HG03139 (cell line): ENCODE data around the gene CUX1.
"Not testable (repeated sequence)": the region's sequence is repeated elsewhere in the genome, so short reads cannot be mapped to it uniquely, and the experiment has no call there.

ENCODE experiments used
- ATAC-seq: cut with Tn5 transposase; IDR thresholded peaks from one replicate; pipeline ENCODE4 v1.9.1; 2021; ENCODE audit not compliant: unreplicated experiment

Gene CUX1

GRCh38 chr7:101998906-101999240, 181.4 kb downstream of the CUX1 start:
- no peak for ATAC-seq

- ATAC-seq: no peak
Observed at GRCh38 chr7:101999393-101999792, 182.0 kb downstream of the CUX1 start.

DNA sequence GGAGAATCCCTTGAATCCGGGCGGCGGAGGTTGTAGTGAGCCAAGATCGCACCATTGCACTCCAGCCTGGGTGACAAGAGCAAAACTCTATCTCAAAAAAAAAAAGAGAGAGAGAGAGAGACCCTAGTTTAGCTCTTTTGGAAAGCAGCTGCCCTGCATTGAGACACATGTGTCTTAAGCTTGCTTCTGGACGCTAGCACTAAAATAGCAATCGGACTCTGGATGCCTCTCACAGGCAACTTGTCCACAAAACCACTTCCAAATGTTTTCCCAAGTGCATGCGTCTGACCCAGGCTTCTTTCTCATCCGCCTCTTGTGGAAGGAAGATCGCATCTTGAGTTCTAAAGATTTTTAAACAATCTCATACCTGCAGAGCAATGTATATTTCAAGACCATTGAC, 182.7 kb downstream of the CUX1 start:
- no peak for ATAC-seq

GRCh38 chr7:102004229-102004628, 186.8 kb downstream of the CUX1 start:
- no peak for ATAC-seq

GRCh38 chr7:102004848-102005247, 187.4 kb downstream of the CUX1 start:
- ATAC-seq: no peak

DNA sequence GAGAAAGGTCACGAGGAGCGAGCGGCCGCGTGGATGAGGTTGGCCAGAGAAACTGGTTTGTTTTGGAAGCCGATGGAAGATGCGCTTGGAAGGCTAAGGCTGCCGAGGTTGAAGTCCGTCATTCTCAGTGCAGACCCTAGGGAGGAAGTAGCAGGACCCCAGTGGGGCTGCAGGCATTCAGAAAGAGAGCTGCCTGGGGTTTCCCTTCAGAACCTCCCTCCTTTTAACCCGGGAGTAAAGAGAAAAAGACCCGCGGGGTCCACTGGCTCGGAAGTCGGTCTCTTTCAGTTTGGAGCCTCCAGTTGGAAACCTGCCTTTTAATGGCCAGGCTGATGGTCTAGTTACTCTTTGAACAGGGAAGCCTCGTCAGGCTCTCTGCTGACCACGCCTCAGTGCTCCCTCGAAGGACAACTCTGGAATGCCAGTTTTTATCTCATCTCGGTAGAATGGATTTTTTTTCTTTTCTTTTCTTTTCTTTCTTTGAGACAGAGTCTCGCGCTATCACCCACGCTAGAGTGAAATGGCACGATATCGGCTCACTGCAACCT, 188.6 kb downstream of the CUX1 start:
- no peak for ATAC-seq

DNA sequence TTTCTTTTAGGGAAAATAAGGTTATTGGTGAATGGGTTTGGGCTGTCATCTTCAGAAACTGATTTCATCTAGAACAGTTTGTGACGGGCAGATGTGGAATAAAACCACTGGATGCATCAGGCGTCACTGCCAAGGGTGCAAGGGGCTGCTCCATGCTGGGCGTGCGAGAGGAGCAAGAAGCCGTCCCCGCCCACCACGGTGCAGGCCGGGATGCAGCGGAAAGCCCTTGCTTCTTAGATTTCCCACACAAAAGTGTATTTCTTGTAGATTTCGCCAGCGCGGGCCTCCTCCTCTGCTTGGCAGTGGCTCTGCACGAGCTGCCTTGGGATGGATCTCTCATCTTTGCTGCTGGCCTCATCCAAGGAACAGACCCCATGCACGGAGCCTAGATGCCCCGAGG, 189.3 kb downstream of the CUX1 start:
- no peak for ATAC-seq

DNA sequence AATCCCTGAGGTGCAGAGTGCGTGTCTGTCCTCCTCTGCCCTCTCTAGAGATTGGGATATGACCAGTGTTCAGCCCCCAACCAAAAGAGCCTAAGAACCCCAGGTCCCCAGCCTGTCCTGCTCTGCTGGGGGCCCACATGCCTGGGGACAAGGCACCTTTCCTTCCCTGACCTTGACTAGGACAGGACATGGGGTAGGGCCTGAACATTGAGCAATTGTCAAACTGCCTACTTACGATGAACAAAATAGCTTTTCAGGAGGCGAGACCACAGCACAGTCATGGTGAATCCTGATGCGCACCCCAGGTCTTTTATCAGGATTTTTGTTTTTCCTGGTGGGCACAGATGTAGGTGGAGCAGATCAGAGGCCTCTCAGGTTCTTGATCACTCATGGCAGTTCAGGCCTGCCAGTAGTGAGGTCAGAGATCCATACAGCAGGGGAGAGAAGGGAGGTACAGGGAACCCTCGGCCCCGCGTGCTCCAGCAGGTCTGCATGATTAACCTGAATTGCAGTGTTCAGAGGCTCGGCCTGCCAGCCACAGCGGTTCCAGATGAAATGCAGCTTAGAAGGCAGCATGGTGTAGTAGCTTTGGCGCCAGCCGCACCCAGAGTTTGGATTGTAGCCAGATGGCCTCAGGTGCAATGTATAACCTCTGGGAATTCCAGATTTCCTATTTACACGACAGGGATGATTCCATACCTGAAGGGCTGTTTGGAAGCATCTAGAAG, 191.3 kb downstream of the CUX1 start:
- no peak for ATAC-seq

DNA sequence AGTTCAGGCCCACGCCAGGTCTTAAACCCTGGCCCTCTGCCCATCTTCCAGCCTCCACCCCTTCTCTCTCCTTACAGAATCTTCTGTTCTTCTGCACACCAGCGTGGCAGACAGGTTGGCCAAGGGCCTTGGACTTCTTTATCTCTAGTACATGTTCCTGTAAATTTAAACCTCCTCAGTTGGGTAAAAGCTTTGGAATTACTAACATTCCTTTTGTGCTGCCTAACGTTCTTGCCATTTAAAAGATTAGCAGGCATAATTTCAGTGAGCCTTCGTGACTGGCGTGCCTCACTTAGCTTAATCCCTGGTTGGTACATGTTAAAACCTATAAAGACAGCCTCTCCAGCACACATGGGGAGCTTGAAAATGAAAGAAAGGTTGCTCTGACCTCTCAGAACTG, 192.2 kb downstream of the CUX1 start:
- ATAC-seq: no peak

GRCh38 chr7:102012112-102012830, 194.8 kb downstream of the CUX1 start:
- not testable (repeated sequence) for ATAC-seq

DNA sequence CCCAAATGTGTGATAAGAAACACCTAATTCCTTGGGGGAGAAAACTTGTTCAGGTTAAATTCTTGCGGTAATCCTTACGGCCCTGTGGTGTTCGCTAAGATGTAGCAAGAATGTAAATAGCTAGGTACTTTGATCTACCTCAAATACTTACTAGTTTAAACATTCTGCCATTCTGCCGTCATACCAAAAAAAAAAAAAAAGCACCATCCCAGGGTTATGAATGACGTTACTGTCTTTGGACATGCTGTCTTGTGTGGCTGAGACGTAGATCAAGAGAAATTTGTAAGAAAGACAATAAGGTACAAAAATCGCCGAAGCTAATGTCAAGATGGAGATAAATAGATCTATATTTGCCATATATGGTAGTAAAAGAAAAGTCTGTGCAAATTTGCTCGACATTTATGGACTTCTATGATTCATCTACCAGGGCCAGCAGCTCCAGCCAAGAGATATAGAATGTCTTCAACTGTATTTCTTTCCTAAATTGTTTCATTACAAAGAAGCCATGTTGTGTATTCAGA, 195.6 kb downstream of the CUX1 start:
- ATAC-seq: no peak

GRCh38 chr7:102018876-102019275, 201.4 kb downstream of the CUX1 start:
- ATAC-seq: no peak

DNA sequence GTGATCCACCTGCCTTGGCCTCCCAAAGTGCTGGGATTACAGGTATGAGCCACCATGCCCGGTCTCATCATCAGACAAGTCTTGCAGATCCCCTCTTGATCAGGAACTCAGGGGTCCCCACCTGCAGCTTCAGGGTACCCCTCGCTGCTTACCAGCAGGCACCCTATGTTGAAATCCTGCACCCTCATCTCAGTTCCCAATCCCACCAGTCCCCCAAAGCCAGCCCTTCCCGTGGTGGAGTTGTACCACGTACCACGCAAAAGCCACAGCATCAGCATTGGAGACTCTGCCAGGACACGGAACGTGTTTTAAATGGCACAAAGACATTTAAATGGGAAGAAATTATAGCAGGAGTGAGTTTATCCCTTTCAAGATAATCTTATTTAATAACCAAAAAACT, 202.0 kb downstream of the CUX1 start:
- no peak for ATAC-seq

DNA sequence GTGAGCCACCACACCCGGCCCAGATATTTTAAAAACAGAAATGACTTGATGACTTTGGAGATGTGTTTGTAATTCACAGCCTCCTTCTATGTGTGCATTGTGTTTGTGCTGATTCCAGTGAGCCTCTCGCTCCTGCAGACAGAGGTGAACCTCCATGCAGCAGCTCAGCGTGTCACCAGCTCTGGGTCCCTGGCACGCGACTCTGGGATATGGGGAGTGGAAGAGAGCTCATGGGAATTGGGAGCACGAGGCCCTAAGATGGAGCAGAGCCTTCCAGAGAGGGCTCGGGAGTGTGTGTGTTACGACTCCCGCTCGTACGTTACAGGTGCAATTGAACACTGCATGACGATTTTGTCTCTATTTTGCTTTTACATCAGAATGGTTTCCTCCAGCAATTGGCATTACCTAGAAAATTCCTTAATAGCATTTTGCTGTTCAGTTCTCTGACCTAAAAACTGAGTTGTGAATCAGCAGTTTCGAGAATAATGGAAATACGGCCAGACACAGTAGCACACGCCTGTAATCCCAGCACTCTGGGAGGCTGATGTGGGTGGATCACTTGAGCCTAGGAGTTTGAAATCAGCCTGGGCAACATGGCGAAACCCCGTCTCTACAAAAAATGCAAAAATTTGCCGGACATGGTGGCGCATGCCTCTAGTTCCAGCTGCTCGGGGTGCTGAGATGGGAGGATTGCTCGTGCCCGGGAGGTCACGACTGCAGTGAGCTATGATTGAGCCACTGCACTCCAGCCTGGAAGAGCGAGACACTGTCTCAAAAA, 204.6 kb downstream of the CUX1 start:
- ATAC-seq: no peak

DNA sequence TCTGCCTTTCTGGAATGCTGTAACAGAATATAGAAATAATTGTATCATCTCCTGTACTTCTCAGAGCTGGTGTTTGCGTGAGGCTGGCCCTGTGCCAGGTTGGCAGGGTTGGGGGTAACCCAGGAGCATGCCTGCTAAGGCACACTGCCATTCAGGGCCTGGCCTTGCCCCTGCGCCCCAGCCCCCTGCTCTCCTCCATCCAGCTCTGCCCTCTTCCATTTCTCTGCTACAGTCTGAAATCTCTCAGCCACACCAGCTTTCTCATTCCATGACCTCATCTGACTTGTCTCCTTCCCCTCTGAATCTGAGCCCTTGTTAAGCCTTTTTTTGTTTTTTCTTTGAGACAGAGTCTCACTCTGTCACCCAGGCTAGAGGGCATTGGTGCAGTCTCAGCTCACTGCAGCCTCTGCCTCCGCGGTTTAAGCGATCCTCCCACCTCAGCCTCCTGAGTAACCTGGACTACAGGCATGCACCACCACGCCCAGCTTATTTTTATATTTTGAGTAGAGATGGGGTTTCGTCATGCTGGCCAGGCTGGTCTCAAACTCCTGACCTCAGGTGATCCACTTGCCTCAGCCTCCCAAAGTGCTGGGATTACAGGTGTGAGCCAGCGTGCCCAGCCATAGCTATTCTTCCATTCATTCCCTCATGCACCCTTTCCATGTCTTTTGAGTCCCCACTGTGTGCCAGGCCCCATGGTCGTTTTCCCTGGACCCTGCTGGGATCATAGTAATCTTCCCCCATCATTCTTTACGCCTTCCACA, 206.8 kb downstream of the CUX1 start:
- ATAC-seq: no peak

DNA sequence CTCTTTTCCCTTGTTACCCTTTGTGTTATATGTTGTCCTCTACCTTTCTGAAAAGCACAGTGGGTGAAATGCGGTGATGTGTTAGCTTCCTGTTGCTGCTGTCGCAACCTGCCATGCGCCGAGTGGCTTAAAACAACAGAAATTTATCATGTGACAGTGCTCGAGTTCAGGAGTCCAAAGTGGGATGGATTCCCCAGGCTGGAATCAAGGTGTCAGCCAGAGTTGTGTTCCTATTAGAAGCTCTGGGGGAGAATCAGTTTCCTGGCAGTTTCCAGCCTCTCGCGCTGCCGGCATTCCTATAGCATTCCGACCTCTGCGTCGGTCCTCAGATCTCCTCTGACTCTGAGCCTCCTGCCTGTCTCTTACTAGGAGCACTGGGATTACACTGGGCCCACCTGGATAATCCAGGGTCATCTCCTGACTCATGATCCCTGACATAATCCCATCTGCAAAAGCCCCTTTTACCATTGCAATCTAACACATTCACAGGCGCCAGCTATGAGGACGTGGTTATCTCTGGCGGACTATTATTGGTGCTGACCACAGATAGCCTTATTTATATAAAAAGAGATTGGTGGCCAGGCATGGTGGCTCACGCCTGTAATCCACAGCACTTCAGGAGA, 207.5 kb downstream of the CUX1 start:
- ATAC-seq: no peak

- not testable (repeated sequence) for ATAC-seq
Observed at GRCh38 chr7:102025777-102026176, 208.4 kb downstream of the CUX1 start.

DNA sequence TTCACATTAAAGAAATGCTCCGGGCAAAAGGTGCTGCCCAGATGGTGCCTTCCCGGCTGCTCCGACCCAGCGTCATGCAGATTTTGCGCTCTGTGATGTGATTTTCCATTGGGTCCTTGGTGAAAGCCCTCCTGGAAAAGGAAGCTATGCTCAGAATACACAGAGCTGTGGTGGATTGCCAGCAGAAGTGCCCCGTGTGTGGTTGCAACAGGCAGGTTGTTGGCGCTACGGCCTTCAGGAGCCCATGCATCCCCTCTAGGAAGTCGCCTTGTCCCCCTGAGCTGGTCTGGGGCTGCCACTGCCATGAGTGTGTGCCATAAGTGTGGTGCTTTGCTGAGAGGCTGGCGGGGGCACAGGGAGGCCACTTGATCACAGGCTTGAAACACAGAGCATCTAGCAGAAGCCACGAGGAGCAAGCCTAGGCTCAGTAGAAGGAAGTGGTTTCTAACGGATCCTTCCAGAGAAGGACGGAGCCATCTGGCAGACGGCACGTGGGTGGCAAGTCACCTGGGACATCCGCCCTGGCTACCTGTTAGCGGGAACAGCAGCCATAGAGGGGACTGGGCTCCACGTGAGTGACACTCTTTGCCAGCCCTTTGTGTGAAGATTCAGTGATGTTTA, 210.9 kb downstream of the CUX1 start:
- ATAC-seq: no peak

DNA sequence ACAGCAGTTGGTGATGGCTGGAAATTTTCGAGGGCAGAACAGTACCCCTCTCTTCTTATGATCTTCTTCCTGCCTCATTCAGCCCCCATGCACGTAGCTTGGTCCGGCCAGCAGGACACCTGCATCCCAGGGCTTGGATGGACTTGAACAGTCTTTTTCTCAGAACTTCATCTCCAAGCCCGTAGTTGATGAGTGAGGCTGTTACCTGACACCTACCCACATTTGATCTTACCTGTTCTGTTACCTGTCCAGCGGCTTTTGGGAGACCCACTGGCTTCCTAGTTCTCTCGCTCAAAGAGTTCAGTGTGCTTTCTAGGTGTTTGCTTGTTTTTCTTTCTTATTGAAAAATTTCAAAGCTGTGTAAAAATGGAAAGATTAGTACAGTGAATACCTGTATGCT, 212.2 kb downstream of the CUX1 start:
- no peak for ATAC-seq

GRCh38 chr7:102030696-102031095, 213.3 kb downstream of the CUX1 start:
- no peak for ATAC-seq
